ENCODE measurements around the gene LIN52. TPM values are rescaled to one million over a fixed set of nuclear protein-coding genes. Genes with fewer than 3 reads are reported as not detected.

Gene LIN52, protein sequence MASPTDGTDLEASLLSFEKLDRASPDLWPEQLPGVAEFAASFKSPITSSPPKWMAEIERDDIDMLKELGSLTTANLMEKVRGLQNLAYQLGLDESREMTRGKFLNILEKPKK
- 17.1 and 34.0 TPM in 2 replicates for total RNA-seq (2014; rRNA removed; shearing (Covaris generic); ENCODE audit: low replicate concordance)

GRCh38 chr14:74084277-74085046, at the start of gene LIN52, which contains the start of gene ALDH6A1:
Gene LIN52 (plus strand): TSS chr14:74084956. CDS start chr14:74084975, 19 bp downstream.
Gene ALDH6A1 (minus strand): TSS chr14:74084453. CDS start chr14:74084394, 59 bp downstream.
- Histone ChIP-seq H2AFZ (ENCODE audit: low read length) (peak within 1 kb of the TSS; percentile 80), H4K20me1 (ENCODE audit: insufficient read depth, low read depth, low read length) (no peaks in the 10 kb centered on the region), H3K9ac (ENCODE audit: low read length) (peak within 1 kb of the TSS; percentile 81), H3K4me3 (ENCODE audit: low read length) (peak within 1 kb of the TSS; percentile 81), H3K9me2 (replicated peaks; ENCODE audit: insufficient read depth, low read length) (no peaks in the 10 kb centered on the region), H3K27me3 (ENCODE audit: low read length) (no peaks in the 10 kb centered on the region), H3K27ac (ENCODE audit: low read length) (peak within 1 kb of the TSS; percentile 10; the same call in 1 of the 2 replicates), H3K36me3 (ENCODE audit: insufficient read depth, low read length) (peaks cover 7% of the 10 kb centered on the region; the same call in 1 of the 2 replicates), H3K4me1 (ENCODE audit: low read length) (peaks cover 24% of the 10 kb centered on the region), H3K4me2 (ENCODE audit: low read depth, low read length, poor library complexity, severe bottlenecking) (peak within 1 kb of the TSS; percentile 94), H3K9me3 (ENCODE audit: low read length) (no peaks in the 10 kb centered on the region), H3K79me2 (ENCODE audit: low read length) (peaks cover 55% of the 10 kb centered on the region)
- DNase-seq = peak; percentile 100

DNA sequence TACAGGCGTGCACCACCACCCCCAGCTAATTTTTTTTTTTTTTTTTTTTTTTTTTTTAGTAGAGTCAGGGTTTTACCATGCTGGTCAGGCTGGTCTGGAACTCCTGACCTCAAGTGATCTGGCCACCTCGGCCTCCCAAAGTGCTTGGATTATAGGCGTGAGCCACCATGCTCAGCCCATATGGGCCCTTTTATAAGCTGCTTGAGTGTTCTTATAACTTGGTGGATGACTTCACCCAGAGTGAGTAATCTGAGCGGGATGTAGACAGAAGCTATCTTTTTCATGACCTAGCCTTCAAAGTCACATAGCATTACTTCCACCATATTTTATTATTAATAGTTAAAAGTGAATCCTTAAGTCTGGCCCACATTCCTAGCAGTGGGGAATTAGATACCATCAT, 49.2 kb upstream of the LIN52 start:
- no peak overlapping the region for H3K4me2 ChIP-seq (ENCODE audit: low read depth, low read length, poor library complexity, severe bottlenecking)
- no peaks in the 10 kb centered on the region for H3K79me2 ChIP-seq (ENCODE audit: low read length)
- no peak for DNase-seq
- no peak overlapping the region for H3K9ac ChIP-seq (ENCODE audit: low read length)
- no peak overlapping the region for H3K27ac ChIP-seq (ENCODE audit: low read length)
- no peaks in the 10 kb centered on the region for H3K36me3 ChIP-seq (ENCODE audit: insufficient read depth, low read length)
- no peaks in the 10 kb centered on the region for H3K27me3 ChIP-seq (ENCODE audit: low read length)
- no peaks in the 10 kb centered on the region for H3K9me3 ChIP-seq (ENCODE audit: low read length)
- H3K4me1 ChIP-seq (ENCODE audit: low read length) = no peaks in the 10 kb centered on the region
- H3K9me2 ChIP-seq (replicated peaks; ENCODE audit: insufficient read depth, low read length) = no peaks in the 10 kb centered on the region
- no peak overlapping the region for H2AFZ ChIP-seq (ENCODE audit: low read length)
- H4K20me1 ChIP-seq (ENCODE audit: insufficient read depth, low read depth, low read length) = no peaks in the 10 kb centered on the region
- no peak overlapping the region for H3K4me3 ChIP-seq (ENCODE audit: low read length)

DNA sequence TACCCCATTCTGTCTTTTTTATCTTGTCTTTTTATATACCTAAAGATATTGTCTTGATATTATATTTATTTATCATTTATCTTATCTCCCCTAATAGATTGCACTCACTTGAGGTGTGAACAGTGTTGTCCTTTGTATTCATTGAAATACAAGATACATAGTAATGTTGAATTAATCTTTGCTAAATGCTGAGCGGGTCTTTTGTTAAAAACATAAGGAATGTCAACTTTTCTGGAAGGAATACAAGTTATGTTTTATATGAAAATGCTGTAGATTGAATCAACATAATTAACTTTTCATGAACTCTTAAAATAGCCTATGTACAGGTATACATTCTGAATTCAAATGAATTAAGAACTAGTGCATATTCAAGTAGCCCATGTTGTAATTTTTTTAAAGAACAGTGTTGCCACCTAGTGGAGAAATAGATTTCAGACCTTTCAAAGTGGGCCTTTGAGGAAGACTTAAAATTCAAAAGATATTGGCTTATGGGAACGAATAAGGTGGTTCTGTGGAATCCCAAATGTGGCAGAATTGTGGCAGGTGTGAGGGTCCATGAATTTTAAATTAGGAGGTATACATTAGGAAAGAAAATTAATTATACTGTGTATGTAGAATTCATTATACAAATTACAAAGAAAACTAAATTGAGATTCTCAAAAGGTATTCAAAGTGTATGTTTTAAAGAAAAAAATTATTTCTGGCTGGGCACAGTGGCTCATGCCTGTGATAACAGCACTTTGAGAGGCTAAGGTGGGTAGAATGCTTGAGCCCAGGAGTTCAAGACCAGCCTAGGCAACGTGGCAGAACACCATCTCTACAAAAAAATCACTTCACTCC, 46.5 kb upstream of the LIN52 start:
- no peaks in the 10 kb centered on the region for H3K79me2 ChIP-seq (ENCODE audit: low read length)
- no peak overlapping the region for H2AFZ ChIP-seq (ENCODE audit: low read length)
- no peaks in the 10 kb centered on the region for H3K27me3 ChIP-seq (ENCODE audit: low read length)
- no peak overlapping the region for H3K4me2 ChIP-seq (ENCODE audit: low read depth, low read length, poor library complexity, severe bottlenecking)
- no peaks in the 10 kb centered on the region for H3K4me1 ChIP-seq (ENCODE audit: low read length)
- no peak overlapping the region for H3K9ac ChIP-seq (ENCODE audit: low read length)
- H3K4me3 ChIP-seq (ENCODE audit: low read length) = no peak overlapping the region
- H3K9me2 ChIP-seq (replicated peaks; ENCODE audit: insufficient read depth, low read length) = no peaks in the 10 kb centered on the region
- no peaks in the 10 kb centered on the region for H3K36me3 ChIP-seq (ENCODE audit: insufficient read depth, low read length)
- DNase-seq = peak; percentile 89
- no peaks in the 10 kb centered on the region for H3K9me3 ChIP-seq (ENCODE audit: low read length)
- H4K20me1 ChIP-seq (ENCODE audit: insufficient read depth, low read depth, low read length) = no peaks in the 10 kb centered on the region
- no peak overlapping the region for H3K27ac ChIP-seq (ENCODE audit: low read length)

DNA sequence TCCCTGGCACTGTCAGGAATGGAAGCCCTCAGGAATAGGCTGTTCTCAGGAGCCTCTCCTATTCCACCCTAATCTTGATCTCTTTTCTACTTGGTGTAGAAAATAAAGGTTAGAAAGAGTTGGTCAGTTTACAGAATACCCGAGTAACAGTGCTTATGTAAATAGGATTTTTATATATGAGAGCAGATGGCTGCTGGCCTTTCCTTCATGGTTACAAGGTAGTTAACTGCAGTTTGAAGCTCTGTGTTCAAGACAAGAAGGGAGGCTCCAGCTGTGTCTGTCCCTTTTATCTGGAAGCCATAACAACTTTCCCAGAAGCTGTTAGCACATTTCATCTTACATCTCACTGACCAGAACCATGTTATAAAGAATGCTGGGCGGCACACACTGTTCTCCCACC, 42.5 kb upstream of the LIN52 start:
- Histone ChIP-seq H2AFZ (ENCODE audit: low read length) (no peak overlapping the region), H3K4me2 (ENCODE audit: low read depth, low read length, poor library complexity, severe bottlenecking) (no peak overlapping the region), H3K79me2 (ENCODE audit: low read length) (no peaks in the 10 kb centered on the region)

GRCh38 chr14:74045522-74045921, 39.2 kb upstream of the LIN52 start:
- Histone ChIP-seq H3K4me1 (ENCODE audit: low read length) (peaks cover 10% of the 10 kb centered on the region), H3K9me3 (ENCODE audit: low read length) (no peaks in the 10 kb centered on the region), H3K27me3 (ENCODE audit: low read length) (no peaks in the 10 kb centered on the region), H4K20me1 (ENCODE audit: insufficient read depth, low read depth, low read length) (no peaks in the 10 kb centered on the region), H3K4me2 (ENCODE audit: low read depth, low read length, poor library complexity, severe bottlenecking) (no peak overlapping the region), H3K27ac (ENCODE audit: low read length) (no peak overlapping the region), H3K79me2 (ENCODE audit: low read length) (no peaks in the 10 kb centered on the region), H3K4me3 (ENCODE audit: low read length) (no peak overlapping the region), H3K9ac (ENCODE audit: low read length) (no peak overlapping the region), H2AFZ (ENCODE audit: low read length) (no peak overlapping the region), H3K36me3 (ENCODE audit: insufficient read depth, low read length) (no peaks in the 10 kb centered on the region), H3K9me2 (replicated peaks; ENCODE audit: insufficient read depth, low read length) (no peaks in the 10 kb centered on the region)
- DNase-seq = no peak

More for the DNA sequence above, 42.5 kb upstream of the LIN52 start:
- H3K4me1 ChIP-seq (ENCODE audit: low read length) = no peaks in the 10 kb centered on the region
- no peaks in the 10 kb centered on the region for H3K36me3 ChIP-seq (ENCODE audit: insufficient read depth, low read length)
- H3K27ac ChIP-seq (ENCODE audit: low read length) = no peak overlapping the region
- H3K27me3 ChIP-seq (ENCODE audit: low read length) = no peaks in the 10 kb centered on the region
- no peak overlapping the region for H3K9ac ChIP-seq (ENCODE audit: low read length)
- H3K4me3 ChIP-seq (ENCODE audit: low read length) = no peak overlapping the region
- H4K20me1 ChIP-seq (ENCODE audit: insufficient read depth, low read depth, low read length) = no peaks in the 10 kb centered on the region
- H3K9me2 ChIP-seq (replicated peaks; ENCODE audit: insufficient read depth, low read length) = no peaks in the 10 kb centered on the region
- H3K9me3 ChIP-seq (ENCODE audit: low read length) = no peaks in the 10 kb centered on the region
- no peak for DNase-seq

DNA sequence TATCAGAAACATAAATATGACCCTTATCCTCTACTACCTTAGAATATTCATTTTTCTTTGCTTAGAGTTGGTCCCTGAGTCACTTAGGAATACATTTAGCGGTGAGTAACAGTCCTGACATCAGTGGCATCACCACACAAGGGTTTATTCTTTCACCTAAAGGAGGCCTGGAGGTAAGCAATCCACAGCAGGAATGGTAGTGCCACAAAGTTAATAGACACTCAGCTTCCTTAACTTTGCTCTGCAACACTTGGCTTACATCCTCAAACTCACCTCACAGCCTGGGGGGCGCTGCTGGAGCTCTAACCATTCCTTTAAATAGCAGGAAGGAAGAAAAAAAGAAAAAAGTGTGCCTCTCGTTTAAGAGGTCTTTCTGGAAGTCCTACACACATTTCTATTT, 36.5 kb upstream of the LIN52 start:
- Histone ChIP-seq H3K4me1 (ENCODE audit: low read length) (peaks cover 11% of the 10 kb centered on the region), H3K4me3 (ENCODE audit: low read length) (no peak overlapping the region), H3K9ac (ENCODE audit: low read length) (no peak overlapping the region), H3K27ac (ENCODE audit: low read length) (no peak overlapping the region), H3K27me3 (ENCODE audit: low read length) (no peaks in the 10 kb centered on the region), H2AFZ (ENCODE audit: low read length) (no peak overlapping the region), H3K9me3 (ENCODE audit: low read length) (no peaks in the 10 kb centered on the region), H3K4me2 (ENCODE audit: low read depth, low read length, poor library complexity, severe bottlenecking) (no peak overlapping the region), H3K79me2 (ENCODE audit: low read length) (no peaks in the 10 kb centered on the region), H4K20me1 (ENCODE audit: insufficient read depth, low read depth, low read length) (no peaks in the 10 kb centered on the region), H3K36me3 (ENCODE audit: insufficient read depth, low read length) (no peaks in the 10 kb centered on the region), H3K9me2 (replicated peaks; ENCODE audit: insufficient read depth, low read length) (no peaks in the 10 kb centered on the region)
- no peak for DNase-seq

GRCh38 chr14:74049876-74050495, 34.8 kb upstream of the LIN52 start:
- Histone ChIP-seq H3K36me3 (ENCODE audit: insufficient read depth, low read length) (no peaks in the 10 kb centered on the region), H3K4me3 (ENCODE audit: low read length) (no peak overlapping the region), H3K4me1 (ENCODE audit: low read length) (peaks cover 11% of the 10 kb centered on the region), H3K9me2 (replicated peaks; ENCODE audit: insufficient read depth, low read length) (no peaks in the 10 kb centered on the region), H3K4me2 (ENCODE audit: low read depth, low read length, poor library complexity, severe bottlenecking) (peak overlapping the region; percentile 31), H3K27me3 (ENCODE audit: low read length) (no peaks in the 10 kb centered on the region), H3K79me2 (ENCODE audit: low read length) (no peaks in the 10 kb centered on the region), H2AFZ (ENCODE audit: low read length) (0 out of 2 replicates have a peak overlapping the region, but pooled peaks have one; percentile 17), H4K20me1 (ENCODE audit: insufficient read depth, low read depth, low read length) (no peaks in the 10 kb centered on the region), H3K9ac (ENCODE audit: low read length) (no peak overlapping the region), H3K27ac (ENCODE audit: low read length) (no peak overlapping the region), H3K9me3 (ENCODE audit: low read length) (no peaks in the 10 kb centered on the region)
- DNase-seq = peak; percentile 75
